Lower leg skin (tissue), 3 donors: ENCODE data around the gene RASSF4.

Experiments
- POLR2A ChIP-seq, 2 donors: fragments of 450-650 bp; IDR thresholded peaks; one replicate each; pipeline ENCODE4 v1.6.1; 2016 to 2017; ENCODE audit warnings: antibody characterized with exemption in 2 of 2, mild to moderate bottlenecking in 1 of 2, moderate library complexity in 1 of 2
- TF ChIP-seq, protein P1 (sequence below), 3 donors: fragments of 450-650 bp; IDR thresholded peaks; one replicate each; pipeline ENCODE4 v1.5.1; 2016; ENCODE audit warnings: antibody characterized with exemption in 3 of 3, mild to moderate bottlenecking in 3 of 3, moderate library complexity in 2 of 3

DNA sequence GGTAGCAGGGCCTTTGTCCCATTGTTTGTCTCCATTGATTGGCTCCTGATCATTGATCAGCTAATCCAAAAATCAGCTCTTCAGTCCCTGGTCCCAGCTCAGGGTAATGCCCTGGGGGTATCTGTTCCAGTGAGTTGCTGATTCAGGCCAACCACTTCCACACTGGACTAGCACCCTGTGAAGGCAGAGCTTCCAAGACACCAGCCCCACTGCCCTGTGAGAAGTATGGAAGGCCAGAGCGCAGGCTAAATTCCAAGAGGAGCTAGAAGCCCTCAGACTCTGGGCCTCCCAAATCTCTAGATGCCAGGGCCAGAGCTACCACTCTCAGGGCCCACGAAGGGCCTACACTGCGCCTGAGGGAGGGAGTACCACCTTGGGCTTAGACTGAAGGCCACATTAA is 38.1 kb upstream of the RASSF4 start:
- no peak for TF ChIP-seq POLR2A (IDR thresholded peaks at IDR 0.05)
- TF ChIP-seq, protein P1, sequence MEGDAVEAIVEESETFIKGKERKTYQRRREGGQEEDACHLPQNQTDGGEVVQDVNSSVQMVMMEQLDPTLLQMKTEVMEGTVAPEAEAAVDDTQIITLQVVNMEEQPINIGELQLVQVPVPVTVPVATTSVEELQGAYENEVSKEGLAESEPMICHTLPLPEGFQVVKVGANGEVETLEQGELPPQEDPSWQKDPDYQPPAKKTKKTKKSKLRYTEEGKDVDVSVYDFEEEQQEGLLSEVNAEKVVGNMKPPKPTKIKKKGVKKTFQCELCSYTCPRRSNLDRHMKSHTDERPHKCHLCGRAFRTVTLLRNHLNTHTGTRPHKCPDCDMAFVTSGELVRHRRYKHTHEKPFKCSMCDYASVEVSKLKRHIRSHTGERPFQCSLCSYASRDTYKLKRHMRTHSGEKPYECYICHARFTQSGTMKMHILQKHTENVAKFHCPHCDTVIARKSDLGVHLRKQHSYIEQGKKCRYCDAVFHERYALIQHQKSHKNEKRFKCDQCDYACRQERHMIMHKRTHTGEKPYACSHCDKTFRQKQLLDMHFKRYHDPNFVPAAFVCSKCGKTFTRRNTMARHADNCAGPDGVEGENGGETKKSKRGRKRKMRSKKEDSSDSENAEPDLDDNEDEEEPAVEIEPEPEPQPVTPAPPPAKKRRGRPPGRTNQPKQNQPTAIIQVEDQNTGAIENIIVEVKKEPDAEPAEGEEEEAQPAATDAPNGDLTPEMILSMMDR (IDR thresholded peaks at IDR 0.05) = no peak
